RWPE2 (cell line): ENCODE results near the gene CCDC175.

ENCODE experiments used
- ATAC-seq: fragments of 200-7000 bp; cut with Tn5 transposase; 3 replicates; pipeline ENCODE4 v1.9.1; 2021; ENCODE audit warnings: low read depth
- DNase-seq: peaks from one replicate; pipeline ENCODE4 v3.0.0-alpha.2; 2020; ENCODE audit warnings: low spot score
- H3K27ac ChIP-seq: fragments of 450-650 bp; 2 replicates; pipeline ENCODE4 v1.5.1; 2017; ENCODE audit warnings: mild to moderate bottlenecking; ENCODE audit not compliant: poor library complexity, severe bottlenecking
- H3K27me3 ChIP-seq: fragments of 250-450 bp; sonication (Bioruptor Pico); 2 replicates; pipeline ENCODE4 v1.5.1; 2021; ENCODE audit warnings: mild to moderate bottlenecking, moderate library complexity; ENCODE audit not compliant: insufficient read depth, poor library complexity, severe bottlenecking
- H3K36me3 ChIP-seq: fragments of 250-450 bp; sonication (Bioruptor Pico); 2 replicates; pipeline ENCODE4 v1.5.1; 2020; ENCODE audit warnings: low read depth, mild to moderate bottlenecking, moderate library complexity
- H3K4me1 ChIP-seq: fragments of 250-450 bp; sonication (Bioruptor Pico); 2 replicates; pipeline ENCODE4 v1.5.1; 2021; ENCODE audit warnings: mild to moderate bottlenecking, moderate library complexity; ENCODE audit not compliant: insufficient read depth, poor library complexity, severe bottlenecking
- H3K4me3 ChIP-seq: fragments of 250-450 bp; sonication (Bioruptor Pico); 2 replicates; pipeline ENCODE4 v1.5.1; 2021; ENCODE audit warnings: mild to moderate bottlenecking, moderate library complexity; ENCODE audit not compliant: severe bottlenecking
- H3K9me3 ChIP-seq: fragments of 250-450 bp; sonication (Bioruptor Pico); 2 replicates; pipeline ENCODE4 v1.5.1; 2021; ENCODE audit warnings: mild to moderate bottlenecking, moderate library complexity; ENCODE audit not compliant: severe bottlenecking
- TF ChIP-seq, protein P1 (sequence below): fragments of 450-650 bp; IDR thresholded peaks from one replicate; pipeline ENCODE4 v1.5.1; 2017; ENCODE audit warnings: mild to moderate bottlenecking, moderate library complexity; ENCODE audit not compliant: poor library complexity, severe bottlenecking

The CCDC175 gene

DNA sequence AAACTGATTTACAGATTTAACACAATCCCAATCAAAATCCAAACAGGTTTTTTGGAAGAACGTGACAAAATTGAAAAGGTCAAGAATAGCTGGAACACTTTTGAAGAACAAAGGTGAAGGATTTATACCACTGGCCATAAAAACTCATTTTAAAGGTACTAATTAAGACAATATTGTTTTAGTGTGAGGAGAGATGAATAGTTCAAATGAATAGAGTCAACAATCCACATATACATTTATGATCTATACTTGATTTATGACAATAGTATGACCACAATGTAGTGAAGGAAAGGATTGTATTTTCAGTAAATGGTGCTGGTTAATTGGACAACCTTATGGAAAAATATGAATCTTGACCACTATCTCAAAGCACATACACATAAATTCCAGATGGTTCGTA is 29.3 kb downstream of the CCDC175 start:
- no peak for ATAC-seq
- TF ChIP-seq, protein P1, sequence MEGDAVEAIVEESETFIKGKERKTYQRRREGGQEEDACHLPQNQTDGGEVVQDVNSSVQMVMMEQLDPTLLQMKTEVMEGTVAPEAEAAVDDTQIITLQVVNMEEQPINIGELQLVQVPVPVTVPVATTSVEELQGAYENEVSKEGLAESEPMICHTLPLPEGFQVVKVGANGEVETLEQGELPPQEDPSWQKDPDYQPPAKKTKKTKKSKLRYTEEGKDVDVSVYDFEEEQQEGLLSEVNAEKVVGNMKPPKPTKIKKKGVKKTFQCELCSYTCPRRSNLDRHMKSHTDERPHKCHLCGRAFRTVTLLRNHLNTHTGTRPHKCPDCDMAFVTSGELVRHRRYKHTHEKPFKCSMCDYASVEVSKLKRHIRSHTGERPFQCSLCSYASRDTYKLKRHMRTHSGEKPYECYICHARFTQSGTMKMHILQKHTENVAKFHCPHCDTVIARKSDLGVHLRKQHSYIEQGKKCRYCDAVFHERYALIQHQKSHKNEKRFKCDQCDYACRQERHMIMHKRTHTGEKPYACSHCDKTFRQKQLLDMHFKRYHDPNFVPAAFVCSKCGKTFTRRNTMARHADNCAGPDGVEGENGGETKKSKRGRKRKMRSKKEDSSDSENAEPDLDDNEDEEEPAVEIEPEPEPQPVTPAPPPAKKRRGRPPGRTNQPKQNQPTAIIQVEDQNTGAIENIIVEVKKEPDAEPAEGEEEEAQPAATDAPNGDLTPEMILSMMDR, result no peak
- Histone ChIP-seq H3K36me3 (no peaks in the 10 kb centered on the region), H3K4me1 (no peaks in the 10 kb centered on the region), H3K27me3 (no peaks in the 10 kb centered on the region), H3K9me3 (peaks cover 3% of the 10 kb centered on the region), H3K4me3 (no peak overlapping the region), H3K27ac (no peak overlapping the region)
- DNase-seq, result no peak

DNA sequence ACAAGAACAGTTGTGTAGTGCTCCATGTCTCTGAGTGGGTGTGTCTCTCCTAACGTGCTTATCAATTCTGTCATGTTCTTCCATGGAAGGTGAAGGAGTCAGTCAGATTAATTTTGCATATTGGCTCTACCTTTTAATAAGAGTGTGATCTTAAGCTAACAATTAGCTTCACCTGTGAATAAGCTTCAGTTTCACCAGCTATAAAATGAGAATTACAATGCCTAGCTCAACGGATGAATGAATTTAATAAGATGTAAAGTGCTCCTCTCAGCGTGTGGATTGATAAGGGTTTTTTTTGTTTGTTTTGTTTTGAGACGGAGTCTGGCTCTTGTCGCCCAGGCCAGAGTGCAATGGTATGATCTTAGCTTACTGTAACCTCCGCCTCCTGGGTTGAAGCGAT is 32.7 kb downstream of the CCDC175 start:
- Histone ChIP-seq H3K27ac (no peak overlapping the region), H3K9me3 (no peaks in the 10 kb centered on the region), H3K4me3 (no peak overlapping the region), H3K36me3 (no peaks in the 10 kb centered on the region), H3K4me1 (no peaks in the 10 kb centered on the region), H3K27me3 (no peaks in the 10 kb centered on the region)
- DNase-seq (no peak), ATAC-seq (no peak)
- TF ChIP-seq, protein P1, result no peak

DNA sequence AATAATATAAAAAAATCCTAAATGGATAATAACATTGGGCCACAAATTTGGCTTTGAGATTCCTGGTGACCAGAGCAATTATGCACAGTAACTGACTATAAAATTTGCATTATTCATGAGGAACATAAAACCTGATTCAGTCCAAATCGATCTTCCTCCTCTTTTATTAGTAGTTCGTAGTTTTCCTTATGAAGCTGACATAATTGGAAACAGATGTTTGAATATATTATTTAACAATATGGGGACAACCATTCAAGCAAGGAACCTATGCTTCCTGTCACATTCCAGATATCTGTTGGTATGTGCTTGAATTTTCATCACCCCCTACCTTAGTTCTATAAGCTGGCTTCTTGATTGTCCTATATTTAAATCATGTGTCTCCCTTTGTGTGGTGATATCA is 34.9 kb downstream of the CCDC175 start:
- no peak overlapping the region for H3K4me3 ChIP-seq
- TF ChIP-seq, protein P1, result no peak
- no peaks in the 10 kb centered on the region for H3K27me3 ChIP-seq
- ATAC-seq (no peak), DNase-seq (no peak)
- no peaks in the 10 kb centered on the region for H3K9me3 ChIP-seq
- H3K27ac ChIP-seq, result no peak overlapping the region
- H3K36me3 ChIP-seq, result no peaks in the 10 kb centered on the region
- no peaks in the 10 kb centered on the region for H3K4me1 ChIP-seq

DNA sequence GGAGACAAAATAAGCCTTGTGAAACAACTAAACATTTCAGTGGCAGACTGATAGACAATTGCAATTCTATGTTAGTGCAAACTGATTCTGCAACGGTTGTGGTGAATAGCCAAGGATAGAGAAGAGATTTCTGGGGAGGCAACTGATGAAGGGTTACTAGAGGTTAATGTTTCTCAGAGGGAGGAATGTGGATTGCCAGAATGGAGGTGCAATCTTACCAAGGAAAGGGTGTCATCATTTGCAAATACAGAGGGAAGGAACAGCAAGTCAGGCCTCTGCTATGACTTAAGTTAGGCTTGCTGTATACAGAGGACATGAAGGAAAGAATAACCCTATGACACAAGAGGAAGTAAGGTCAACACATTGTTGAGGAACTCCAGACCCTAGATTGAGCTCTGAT is 35.8 kb downstream of the CCDC175 start:
- no peak for DNase-seq

DNA sequence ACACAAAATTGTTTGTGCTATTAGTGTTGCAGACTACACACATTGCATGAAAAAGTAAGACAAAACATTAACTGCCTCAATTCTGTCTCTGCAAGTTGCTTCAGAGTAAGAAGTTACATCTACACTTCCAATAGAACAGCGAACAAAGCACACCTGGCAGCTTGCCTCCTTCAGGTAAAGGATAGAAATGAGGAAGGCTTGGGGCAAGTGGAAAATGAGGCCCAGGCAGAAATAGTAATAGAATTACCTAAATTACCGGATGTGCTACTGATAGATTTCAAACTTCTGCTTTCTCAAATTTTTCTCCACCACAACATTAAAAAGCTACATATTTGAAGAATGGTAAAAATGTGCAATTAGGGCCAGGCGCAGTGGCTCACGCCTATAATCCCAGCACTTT is 37.7 kb downstream of the CCDC175 start:
- H3K4me1 ChIP-seq, result no peaks in the 10 kb centered on the region
- no peaks in the 10 kb centered on the region for H3K36me3 ChIP-seq
- H3K4me3 ChIP-seq, result no peak overlapping the region
- no peaks in the 10 kb centered on the region for H3K9me3 ChIP-seq
- ATAC-seq (no peak), DNase-seq (no peak)
- TF ChIP-seq, protein P1, result no peak
- H3K27ac ChIP-seq, result no peak overlapping the region
- H3K27me3 ChIP-seq, result no peaks in the 10 kb centered on the region

More for the DNA sequence above, 35.8 kb downstream of the CCDC175 start:
- Histone ChIP-seq H3K4me3 (no peak overlapping the region), H3K27ac (no peak overlapping the region), H3K27me3 (no peaks in the 10 kb centered on the region), H3K4me1 (no peaks in the 10 kb centered on the region), H3K9me3 (no peaks in the 10 kb centered on the region), H3K36me3 (no peaks in the 10 kb centered on the region)
- ATAC-seq, result no peak
- TF ChIP-seq, protein P1, result no peak
